COLO668 (cell line): ENCODE results near the gene RAB13.
"Not testable (repeated sequence)": the region's sequence is repeated elsewhere in the genome, so short reads cannot be mapped to it uniquely, and the experiment has no call there.

Source experiments
- DNase-seq: peaks from one replicate; lab custom pipeline; 2025; ENCODE audit not compliant: unreplicated experiment; lab: John Stamatoyannopoulos, UW

The RAB13 gene

GRCh38 chr1:153985941-153986761 lies at the start of gene RAB13:
Gene RAB13 (minus strand): TSS chr1:153986339. CDS start chr1:153986236, 103 bp downstream.
- DNase-seq, result peak; percentile 84

DNA sequence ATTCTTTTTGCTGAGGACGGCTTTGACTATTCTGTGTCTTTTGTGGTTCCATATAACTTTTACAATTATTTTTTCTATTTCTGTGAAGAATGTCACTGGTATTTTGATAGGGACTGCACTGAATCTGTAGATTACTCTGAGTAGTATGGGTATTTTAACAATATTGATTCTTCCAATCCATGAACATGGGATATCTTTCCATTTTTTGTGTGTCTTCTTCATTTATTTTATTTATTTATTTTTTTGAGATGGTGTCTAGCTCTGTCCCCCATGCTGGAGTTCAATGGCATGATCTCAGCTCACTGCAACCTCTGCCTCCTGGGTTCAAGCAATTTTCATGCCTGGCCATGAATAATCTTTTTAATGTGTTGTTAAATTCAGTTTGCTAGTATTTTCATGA lies 47.6 kb upstream of the RAB13 start:
- DNase-seq, result not testable (repeated sequence)

- no peak for DNase-seq
Measured at GRCh38 chr1:154019940-154020339, 33.8 kb upstream of the RAB13 start.

DNA sequence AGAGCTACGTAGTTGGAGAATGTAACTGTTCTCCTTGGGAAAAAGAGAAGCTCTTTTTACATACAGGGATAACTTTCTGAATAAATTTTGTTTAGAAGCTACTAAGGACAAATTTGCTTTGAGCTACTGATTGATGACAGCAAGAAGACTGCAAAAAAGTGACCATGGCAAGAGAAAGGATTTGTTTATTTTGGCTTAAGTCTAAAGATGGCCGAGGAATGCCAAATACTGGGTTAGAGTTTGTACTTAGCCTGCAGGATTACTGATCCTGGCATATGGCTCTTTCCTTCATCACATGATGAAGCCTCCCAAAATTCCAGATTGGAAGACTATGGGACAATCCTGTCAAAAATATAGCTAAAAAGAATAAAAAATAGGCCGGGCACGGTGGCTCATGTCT lies 33.1 kb upstream of the RAB13 start:
- DNase-seq, result no peak

DNA sequence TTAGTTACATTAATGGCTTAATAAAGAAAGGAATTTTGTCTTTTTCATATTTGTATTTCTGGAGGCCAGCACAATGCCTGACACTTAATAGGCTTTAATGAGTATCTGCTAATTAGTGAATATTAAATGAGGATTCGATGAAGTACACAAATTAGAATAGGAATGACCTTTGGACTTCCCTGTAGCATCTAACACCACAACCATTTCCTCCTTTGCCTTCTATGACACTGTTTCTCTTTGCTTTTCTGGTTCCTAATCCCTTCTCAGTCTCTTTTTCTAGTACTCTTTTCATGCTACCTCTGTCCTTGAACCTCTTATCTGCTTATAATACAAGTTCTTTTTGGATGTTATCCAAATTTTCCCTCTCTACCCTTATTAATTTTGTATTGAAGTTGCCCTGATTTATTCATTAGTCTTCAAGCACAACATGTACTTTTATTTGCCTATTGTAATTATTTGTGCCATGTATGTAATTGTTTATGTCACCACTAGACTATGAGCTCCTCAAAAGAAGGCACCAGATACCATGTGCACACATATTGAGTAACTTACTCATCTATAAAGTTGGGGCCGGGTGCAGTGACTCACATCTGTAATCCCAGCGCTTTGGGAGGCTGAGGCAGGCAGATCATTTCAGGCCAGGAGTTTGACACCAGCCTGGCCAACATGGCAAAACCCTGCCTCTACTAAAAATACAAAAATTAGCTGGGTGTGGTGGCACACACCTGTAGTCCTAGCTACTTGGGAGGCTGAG lies 28.2 kb upstream of the RAB13 start:
- no peak for DNase-seq

DNA sequence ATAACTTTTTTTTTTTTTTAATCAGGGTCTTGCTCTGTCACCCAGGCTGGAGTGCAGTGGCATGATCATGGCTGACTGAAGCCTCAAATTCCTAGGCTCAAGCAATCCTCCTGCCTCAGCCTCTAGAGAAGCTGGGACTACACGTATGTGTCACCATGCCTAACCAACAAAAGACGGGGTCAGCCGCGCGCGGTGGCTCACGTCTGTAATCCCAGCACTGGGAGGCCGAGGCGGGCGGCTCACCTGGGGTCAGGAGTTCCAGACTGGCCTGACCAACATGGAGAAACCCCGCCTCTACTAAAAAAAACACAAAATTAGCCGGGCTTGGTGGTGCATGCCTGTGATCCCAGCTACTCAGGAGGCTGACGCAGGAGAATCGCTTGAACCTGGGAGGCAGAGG lies 26.4 kb upstream of the RAB13 start:
- not testable (repeated sequence) for DNase-seq

- no peak for DNase-seq
Measured at GRCh38 chr1:154012129-154012528, 26.0 kb upstream of the RAB13 start.

DNA sequence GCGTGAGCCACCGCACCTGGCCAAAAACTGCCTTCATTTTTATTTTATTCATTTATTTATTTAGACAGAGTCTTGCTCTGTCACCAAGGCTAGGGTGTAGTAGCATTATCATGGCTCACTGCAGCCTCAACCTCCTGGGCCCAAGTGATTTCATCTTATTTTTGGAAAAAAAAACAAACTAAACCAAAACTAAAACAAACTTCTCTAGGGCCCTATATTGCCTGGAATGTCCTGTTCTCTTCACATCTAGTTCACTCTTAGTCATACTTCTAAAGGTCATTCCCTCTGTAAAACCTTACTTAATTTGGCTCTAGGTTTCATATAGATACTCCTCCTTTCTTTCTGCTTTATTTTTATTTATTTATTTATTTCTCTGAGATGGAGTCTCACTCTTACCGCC lies 20.0 kb upstream of the RAB13 start:
- DNase-seq, result no peak

GRCh38 chr1:154000420-154000819 lies 14.3 kb upstream of the RAB13 start:
- no peak for DNase-seq

DNA sequence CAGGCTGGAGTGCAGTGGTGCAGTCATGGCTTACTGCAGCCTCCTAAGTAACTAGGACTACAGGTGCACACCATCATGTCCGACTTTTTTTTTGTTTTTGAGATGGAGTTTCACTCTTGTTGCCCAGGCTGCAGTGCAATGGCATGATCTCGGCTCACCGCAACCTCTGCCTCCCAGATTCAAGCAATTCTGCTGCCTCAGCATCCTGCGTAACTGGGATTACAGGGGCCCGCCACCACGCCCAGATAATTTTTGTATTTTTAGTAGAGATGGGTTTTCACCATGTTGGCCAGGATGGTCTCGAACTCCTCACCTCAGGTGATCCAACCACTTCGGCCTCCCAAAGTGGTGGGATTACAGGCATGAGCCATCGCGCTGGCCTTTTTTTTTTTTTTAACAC lies 10.7 kb upstream of the RAB13 start:
- DNase-seq, result not testable (repeated sequence)

DNA sequence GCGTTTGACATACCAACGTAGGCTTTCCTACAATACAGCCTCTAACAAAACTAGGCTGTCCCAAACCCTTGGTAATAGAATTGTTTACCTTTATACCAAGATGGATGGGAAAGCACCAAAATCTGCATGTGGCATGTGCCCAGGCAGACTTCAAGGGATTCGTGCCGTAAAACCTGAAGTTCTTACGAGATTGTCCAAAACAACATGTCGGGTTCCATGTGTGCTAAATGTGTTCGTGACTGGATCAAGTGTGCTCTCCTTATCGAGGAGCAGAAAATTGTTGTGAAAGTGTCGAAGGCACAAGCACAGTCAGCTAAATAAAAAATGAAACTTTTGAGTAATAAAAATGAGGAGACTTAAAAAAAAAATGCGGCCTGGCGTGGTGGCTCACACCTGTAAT lies 9.5 kb upstream of the RAB13 start:
- DNase-seq, result no peak

- no peak for DNase-seq
Measured at GRCh38 chr1:153995202-153995601, 9.1 kb upstream of the RAB13 start.

GRCh38 chr1:153991806-153992205 lies 5.7 kb upstream of the RAB13 start:
- DNase-seq, result no peak

- DNase-seq, result no peak
Measured at GRCh38 chr1:153991151-153991630, 5.1 kb upstream of the RAB13 start.

DNA sequence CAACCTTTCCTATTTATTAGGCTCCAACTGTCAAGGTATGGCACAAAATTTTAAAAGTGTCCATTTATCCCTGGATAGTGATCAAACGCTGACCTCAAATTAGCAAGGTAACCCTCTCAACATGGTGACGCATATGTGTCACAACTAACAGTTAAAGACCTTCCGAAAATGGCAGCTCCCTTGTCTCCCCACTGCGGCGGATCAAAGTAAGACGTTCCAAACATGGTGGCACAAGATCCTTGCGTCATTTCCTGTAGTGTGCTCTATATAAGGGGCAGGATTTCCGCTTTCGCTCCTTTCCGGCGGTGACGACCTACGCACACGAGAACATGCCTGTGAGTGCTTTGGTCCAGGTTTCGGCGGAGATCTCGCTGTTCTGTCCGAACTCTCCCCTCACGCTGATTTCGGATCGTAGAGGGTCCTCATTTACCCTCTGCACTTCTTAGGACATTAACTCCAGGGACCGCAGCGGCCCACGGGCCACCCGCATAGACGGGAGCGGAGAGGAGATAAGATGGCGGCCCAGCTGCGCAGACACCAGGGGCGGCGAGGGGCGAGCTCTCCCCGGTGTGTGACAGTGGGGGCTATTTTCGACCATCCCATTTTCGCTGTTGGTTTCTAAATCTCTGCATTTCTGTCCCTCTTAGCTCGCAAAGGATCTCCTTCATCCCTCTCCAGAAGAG lies 4.5 kb upstream of the RAB13 start, which contains the start of gene RPS27:
RPS27 (plus strand) TSS at position 295 of the 683 bp plus-strand sequence; CDS start at position 330, 35 bp downstream.
- peak; percentile 93 for DNase-seq

DNA sequence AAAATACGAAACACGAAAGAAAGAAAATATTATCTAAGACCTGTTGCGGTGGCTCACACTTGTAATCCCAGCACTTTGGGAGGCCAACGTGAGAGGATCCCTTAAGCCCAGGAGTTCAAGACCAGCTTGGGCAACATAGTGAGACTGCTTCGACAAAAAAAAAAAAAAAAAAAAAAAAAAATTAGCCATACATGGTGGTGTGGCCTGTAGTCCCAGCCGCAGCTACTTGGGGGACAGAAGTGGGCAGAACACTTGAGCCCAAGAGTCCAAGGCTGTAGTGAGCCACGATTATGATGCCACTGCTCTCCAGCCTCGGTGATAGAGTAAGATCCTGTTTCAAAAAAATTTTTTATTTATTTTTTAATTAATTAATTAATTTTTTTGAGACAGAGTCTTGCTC lies 1.5 kb upstream of the RAB13 start:
- no peak for DNase-seq

DNA sequence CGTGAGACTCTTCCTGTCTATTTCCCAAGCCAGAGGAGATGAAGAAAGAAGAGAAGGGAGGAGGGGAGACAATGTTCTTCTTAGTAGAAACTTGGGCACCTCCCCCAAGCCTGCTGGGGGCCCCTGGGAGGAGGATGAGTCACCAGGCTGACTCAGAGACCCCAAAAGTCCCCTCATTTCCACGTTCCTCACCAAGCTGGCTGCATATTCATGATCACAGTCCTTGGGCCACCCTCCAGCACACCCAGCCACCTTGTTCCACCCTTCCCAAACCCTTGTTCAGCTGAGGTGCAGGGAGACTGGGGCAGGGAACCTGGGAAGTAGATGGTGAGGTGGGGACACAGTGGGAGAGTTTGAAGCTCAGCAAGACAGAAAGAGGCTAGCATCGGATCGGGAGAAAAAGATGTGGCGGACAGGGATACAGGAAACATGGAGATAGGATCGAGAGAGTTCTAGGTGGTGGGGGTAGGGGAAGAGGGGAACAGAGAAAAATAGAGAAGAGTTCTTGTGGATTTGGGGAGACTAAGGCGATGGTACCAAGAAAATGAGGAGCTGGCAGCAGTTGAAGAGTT lies 712 bp downstream of the RAB13 start:
- no peak for DNase-seq

GRCh38 chr1:153984123-153984894 lies 1.8 kb downstream of the RAB13 start:
- no peak for DNase-seq

DNA sequence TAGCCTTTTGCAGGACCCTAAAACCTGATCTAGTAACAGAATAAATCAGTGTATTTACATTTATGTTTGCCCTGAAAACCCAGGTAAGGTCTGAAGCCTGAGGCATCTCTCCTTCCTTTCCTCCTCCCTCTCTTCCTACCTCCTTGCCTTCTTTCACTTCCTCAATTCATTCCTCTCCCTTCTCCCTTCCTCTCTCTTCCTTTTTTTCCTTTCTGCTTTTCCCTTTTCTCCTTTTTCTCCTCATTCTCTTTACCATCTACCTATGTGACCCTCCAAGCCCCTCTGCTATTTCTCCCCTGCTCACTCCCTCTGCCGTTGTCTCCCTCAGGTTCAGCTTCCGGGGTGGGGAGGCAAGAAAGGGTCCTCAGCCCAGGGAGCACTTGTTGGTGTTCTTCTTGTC lies 4.4 kb downstream of the RAB13 start:
- DNase-seq, result not testable (repeated sequence)

DNA sequence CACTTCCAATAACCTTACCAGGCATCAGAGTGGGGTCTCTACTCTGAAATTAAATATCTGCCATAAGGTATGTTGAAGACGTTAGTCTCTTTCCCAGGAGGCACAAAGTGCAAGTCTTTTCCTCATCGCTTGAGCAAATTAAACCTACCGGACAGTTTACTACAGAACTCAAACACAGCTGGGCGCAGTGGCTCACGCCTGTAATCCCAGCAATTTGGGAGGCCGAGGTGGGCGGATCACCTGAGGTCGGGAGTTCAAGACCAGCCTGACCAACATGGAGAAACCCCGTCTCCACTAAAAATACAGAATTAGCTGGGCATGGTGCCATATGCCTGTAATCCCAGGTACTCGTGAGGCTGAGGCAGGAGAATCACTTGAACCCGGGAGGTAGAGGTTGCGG lies 7.0 kb downstream of the RAB13 start:
- not testable (repeated sequence) for DNase-seq
